BE2C (cell line): ENCODE results near the gene GNG13.

ENCODE experiments used
- DNase-seq: peaks from one replicate; pipeline ENCODE4 v3.0.0-alpha.2; 2020
- H3K27me3 ChIP-seq: fragments of 250-450 bp; sonication (Bioruptor Pico); 2 replicates; pipeline ENCODE4 v1.5.1; 2020; ENCODE audit warnings: mild to moderate bottlenecking
- H3K36me3 ChIP-seq: fragments of 250-450 bp; sonication (Bioruptor Pico); 2 replicates; pipeline ENCODE4 v1.5.1; 2020; ENCODE audit warnings: mild to moderate bottlenecking
- H3K4me1 ChIP-seq: fragments of 250-450 bp; sonication (Bioruptor Pico); 2 replicates; pipeline ENCODE4 v1.5.1; 2020
- H3K4me3 ChIP-seq: 2 replicates; pipeline ENCODE4 v1.5.1; 2011; ENCODE audit warnings: low read depth, low read length
- H3K9me3 ChIP-seq: fragments of 250-450 bp; sonication (Bioruptor Pico); 2 replicates; pipeline ENCODE4 v1.5.1; 2020
- TF ChIP-seq, protein P1 (sequence below): IDR thresholded peaks from 2 replicates; pipeline ENCODE4 v1.5.1; 2012; ENCODE audit warnings: mild to moderate bottlenecking, low read depth, low read length

GNG13 gene

GRCh38 chr16:749010-749409 is 51.5 kb downstream of the GNG13 start:
- no peaks in the 10 kb centered on the region for H3K27me3 ChIP-seq
- TF ChIP-seq, protein P1, sequence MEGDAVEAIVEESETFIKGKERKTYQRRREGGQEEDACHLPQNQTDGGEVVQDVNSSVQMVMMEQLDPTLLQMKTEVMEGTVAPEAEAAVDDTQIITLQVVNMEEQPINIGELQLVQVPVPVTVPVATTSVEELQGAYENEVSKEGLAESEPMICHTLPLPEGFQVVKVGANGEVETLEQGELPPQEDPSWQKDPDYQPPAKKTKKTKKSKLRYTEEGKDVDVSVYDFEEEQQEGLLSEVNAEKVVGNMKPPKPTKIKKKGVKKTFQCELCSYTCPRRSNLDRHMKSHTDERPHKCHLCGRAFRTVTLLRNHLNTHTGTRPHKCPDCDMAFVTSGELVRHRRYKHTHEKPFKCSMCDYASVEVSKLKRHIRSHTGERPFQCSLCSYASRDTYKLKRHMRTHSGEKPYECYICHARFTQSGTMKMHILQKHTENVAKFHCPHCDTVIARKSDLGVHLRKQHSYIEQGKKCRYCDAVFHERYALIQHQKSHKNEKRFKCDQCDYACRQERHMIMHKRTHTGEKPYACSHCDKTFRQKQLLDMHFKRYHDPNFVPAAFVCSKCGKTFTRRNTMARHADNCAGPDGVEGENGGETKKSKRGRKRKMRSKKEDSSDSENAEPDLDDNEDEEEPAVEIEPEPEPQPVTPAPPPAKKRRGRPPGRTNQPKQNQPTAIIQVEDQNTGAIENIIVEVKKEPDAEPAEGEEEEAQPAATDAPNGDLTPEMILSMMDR, result no peak
- no peaks in the 10 kb centered on the region for H3K9me3 ChIP-seq
- H3K4me3 ChIP-seq, result no peak overlapping the region
- no peak for DNase-seq
- H3K4me1 ChIP-seq, result no peaks in the 10 kb centered on the region
- no peaks in the 10 kb centered on the region for H3K36me3 ChIP-seq
